Activated CD8-positive, alpha-beta memory T cell treated with anti-CD3 and anti-CD28 coated beads, Interleukin-2, amount 10 ng/mL, durations not matched to agents 7 days and 5 days (primary cell): ENCODE data around the gene GLTP. TPM values are rescaled to one million over a fixed set of nuclear protein-coding genes. Genes with fewer than 3 reads are reported as not detected.
A peak's percentile ranks its signal among the peaks of the same experiment; 100 is the strongest.
"Not testable (repeated sequence)": the region's sequence is repeated elsewhere in the genome, so short reads cannot be mapped to it uniquely, and the experiment has no call there.

ENCODE experiments used
- ATAC-seq: fragments of 150-1000 bp; cut with Tn5 transposase; one replicate; pipeline ENCODE4 v1.10.0; 2021; ENCODE audit warnings: moderate library complexity
- CTCF ChIA-PET: fragments of 350-600 bp; sonication (Branson Sonifier 250); formaldehyde crosslinking; loops from one replicate; lab custom pipeline; 2021; ENCODE audit warnings: antibody characterized with exemption; lab: Charles Lee
- DNase-seq: peaks from one replicate; pipeline ENCODE4 v3.0.0-alpha.2; 2020
- H3K27ac Mint-ChIP-seq: one replicate; pipeline ENCODE4 v1.8.0; 2021; ENCODE audit warnings: mild to moderate bottlenecking, mixed read lengths
- H3K27me3 Mint-ChIP-seq: one replicate; pipeline ENCODE4 v1.8.0; 2021; ENCODE audit warnings: mixed read lengths
- H3K36me3 Mint-ChIP-seq: one replicate; pipeline ENCODE4 v1.8.0; 2021; ENCODE audit warnings: mild to moderate bottlenecking, mixed read lengths
- H3K4me1 Mint-ChIP-seq: one replicate; pipeline ENCODE4 v1.8.0; 2021; ENCODE audit warnings: mixed read lengths
- H3K4me3 Mint-ChIP-seq: one replicate; pipeline ENCODE4 v1.8.0; 2021; ENCODE audit warnings: mild to moderate bottlenecking, moderate library complexity, mixed read lengths
- H3K9me3 Mint-ChIP-seq: one replicate; pipeline ENCODE4 v1.8.0; 2022; ENCODE audit warnings: low read depth, mixed read lengths
- total RNA-seq, 2 experiments: library from RNA; stranded (reverse); gene quantifications; one replicate each; pipeline ENCODE4 v1.2.3, GENCODE V29; 2021

The GLTP gene, protein sequence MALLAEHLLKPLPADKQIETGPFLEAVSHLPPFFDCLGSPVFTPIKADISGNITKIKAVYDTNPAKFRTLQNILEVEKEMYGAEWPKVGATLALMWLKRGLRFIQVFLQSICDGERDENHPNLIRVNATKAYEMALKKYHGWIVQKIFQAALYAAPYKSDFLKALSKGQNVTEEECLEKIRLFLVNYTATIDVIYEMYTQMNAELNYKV
- total RNA-seq = 10 to 100 TPM; 16.3 to 19.2 TPM

DNA sequence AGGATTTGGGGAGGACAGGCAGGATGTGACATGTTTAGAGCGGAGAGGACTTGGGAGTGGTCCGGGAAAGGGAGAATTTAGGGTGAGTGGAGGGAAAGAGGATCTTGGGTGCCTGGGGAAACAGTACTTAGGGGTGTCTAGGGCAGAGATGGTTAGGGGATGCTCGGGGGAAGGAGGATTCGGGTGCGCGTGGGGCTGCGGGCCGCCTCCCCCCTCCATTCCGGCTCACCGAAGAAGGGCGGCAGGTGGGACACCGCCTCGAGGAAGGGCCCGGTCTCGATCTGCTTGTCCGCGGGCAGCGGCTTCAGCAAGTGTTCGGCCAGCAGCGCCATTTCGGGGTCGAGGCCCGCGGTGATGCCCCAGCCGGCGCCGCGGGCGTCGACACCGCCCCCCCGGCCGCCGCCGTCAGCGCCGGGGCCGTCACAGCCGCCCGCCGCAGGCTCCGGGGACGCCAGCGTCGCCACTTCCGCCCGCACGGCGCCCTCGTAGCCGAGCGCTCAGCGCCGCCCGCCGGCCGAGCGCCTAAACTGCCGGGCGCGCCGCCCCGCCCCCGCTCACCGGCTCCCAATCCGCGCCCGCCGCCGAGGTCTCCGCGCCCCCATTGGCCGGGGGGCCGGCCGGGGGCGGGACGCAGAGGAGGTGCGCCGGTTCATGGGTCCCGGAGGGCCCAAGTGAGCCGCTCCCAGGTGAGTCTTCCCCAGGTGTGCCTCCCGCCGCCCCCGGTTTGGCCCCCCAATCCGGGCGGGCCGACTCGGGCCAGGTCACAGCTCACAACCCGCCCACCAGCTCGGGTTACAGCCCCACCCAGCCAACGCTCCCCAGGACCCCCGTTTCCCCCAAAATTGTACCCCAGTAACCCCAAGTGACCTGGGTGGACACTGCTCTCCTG is at the start of gene GLTP:
GLTP (minus strand) TSS at position 499 of the 889 bp plus-strand sequence; CDS start at position 332, 167 bp downstream.
- DNase-seq (peak; percentile 89), ATAC-seq (peak; percentile 97)
- Mint-ChIP-seq H3K9me3 (no peaks in the 10 kb centered on the region), H3K4me3 (peak within 1 kb of the TSS; percentile 94), H3K4me1 (peaks cover 42% of the 10 kb centered on the region), H3K36me3 (no peaks in the 10 kb centered on the region), H3K27me3 (no peaks in the 10 kb centered on the region), H3K27ac (peak within 1 kb of the TSS; percentile 87)
- CTCF ChIA-PET = interaction anchor here (1.5 to 4.4 kb wide), 4 partner anchors 20 to 74 kb away, joined by 6 to 29 read pairs (median 12); partner anchors contain the start of gene TCHP

DNA sequence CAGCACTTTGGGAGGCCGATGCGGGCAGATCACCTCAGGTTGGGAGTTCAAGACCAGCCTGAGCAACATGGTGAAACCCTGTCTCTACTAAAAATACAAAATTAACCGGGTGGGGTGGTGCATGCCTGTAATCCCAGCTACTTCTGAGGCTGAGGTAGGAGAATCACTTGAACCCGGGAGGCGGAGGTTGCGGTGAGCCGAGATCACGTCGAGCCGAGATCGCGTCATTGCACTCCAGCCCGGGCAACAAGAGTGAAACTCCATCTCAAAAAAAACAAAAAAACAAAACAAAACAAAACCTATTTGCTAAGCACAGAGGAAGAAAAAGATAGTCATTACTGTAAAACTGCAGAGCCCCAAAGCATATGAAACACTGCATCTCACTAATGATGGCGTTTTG is 49.0 kb upstream of the GLTP start:
- peaks cover 24% of the 10 kb centered on the region for H3K36me3 Mint-ChIP-seq
- CTCF ChIA-PET = interaction anchor here (1.0 to 1.4 kb wide), 2 partner anchors 63 to 76 kb away, joined by 5 to 16 read pairs; no protein-coding TSS in a partner anchor
- H3K27me3 Mint-ChIP-seq, H3K9me3 Mint-ChIP-seq, H3K27ac Mint-ChIP-seq, H3K4me3 Mint-ChIP-seq, ATAC-seq, DNase-seq, H3K4me1 Mint-ChIP-seq: not testable (repeated sequence)

GRCh38 chr12:109928058-109928656 is 47.8 kb upstream of the GLTP start:
- H3K27me3 Mint-ChIP-seq = no peaks in the 10 kb centered on the region
- H3K27ac Mint-ChIP-seq = no peak overlapping the region
- CTCF ChIA-PET = interaction anchor here (0.8 to 2.6 kb wide), 5 partner anchors 25 to 83 kb away, joined by 3 to 16 read pairs (median 3); no protein-coding TSS in a partner anchor
- no peak overlapping the region for H3K4me3 Mint-ChIP-seq
- DNase-seq (no peak), ATAC-seq (no peak)
- H3K9me3 Mint-ChIP-seq = no peaks in the 10 kb centered on the region
- no peaks in the 10 kb centered on the region for H3K4me1 Mint-ChIP-seq
- peaks cover 19% of the 10 kb centered on the region for H3K36me3 Mint-ChIP-seq

DNA sequence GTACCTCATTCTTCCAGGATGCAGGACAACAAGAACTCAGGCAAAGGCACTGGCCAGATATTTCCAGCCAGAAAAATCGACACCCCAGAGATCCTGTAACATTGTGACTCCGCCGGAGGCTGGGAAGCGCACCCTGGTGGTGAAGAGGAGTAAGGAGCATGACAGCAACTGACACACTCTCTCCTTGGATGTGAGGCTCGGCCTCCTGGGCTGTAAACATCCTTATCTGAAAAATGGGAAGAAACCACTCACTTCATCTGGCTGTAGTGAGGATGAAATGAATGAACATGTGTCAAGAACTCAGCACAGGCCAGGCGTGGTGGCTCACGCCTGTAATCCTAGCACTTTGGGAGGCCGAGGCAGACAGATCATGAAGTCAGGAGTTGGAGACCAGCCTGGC is 47.3 kb upstream of the GLTP start:
- H3K4me1 Mint-ChIP-seq = no peaks in the 10 kb centered on the region
- H3K27ac Mint-ChIP-seq = peak overlapping the region; percentile 13

GRCh38 chr12:109926488-109927210 is 46.3 kb upstream of the GLTP start:
- DNase-seq (no peak), ATAC-seq (no peak)
- Mint-ChIP-seq H3K4me1 (no peaks in the 10 kb centered on the region), H3K36me3 (peaks cover 7% of the 10 kb centered on the region), H3K27ac (no peak overlapping the region), H3K27me3 (no peaks in the 10 kb centered on the region), H3K9me3 (no peaks in the 10 kb centered on the region), H3K4me3 (no peak overlapping the region)
- CTCF ChIA-PET = interaction anchor here (0.6 to 2.6 kb wide), 3 partner anchors 81 to 495 kb away, joined by 3 to 11 read pairs (median 3); no protein-coding TSS in a partner anchor

More for the DNA sequence above, 47.3 kb upstream of the GLTP start:
- no peak overlapping the region for H3K4me3 Mint-ChIP-seq
- DNase-seq = peak; percentile 48
- H3K9me3 Mint-ChIP-seq = no peaks in the 10 kb centered on the region
- CTCF ChIA-PET = interaction anchor here (0.7 to 2.6 kb wide), 5 partner anchors 24 to 123 kb away, joined by 3 to 16 read pairs (median 3); no protein-coding TSS in a partner anchor
- ATAC-seq = peak; percentile 65
- H3K36me3 Mint-ChIP-seq = peaks cover 16% of the 10 kb centered on the region
- no peaks in the 10 kb centered on the region for H3K27me3 Mint-ChIP-seq

- Mint-ChIP-seq H3K9me3 (no peaks in the 10 kb centered on the region), H3K27me3 (no peaks in the 10 kb centered on the region), H3K4me1 (no peaks in the 10 kb centered on the region), H3K4me3 (no peak overlapping the region), H3K27ac (no peak overlapping the region), H3K36me3 (peaks cover 8% of the 10 kb centered on the region)
- ATAC-seq = no peak
- no peak for DNase-seq
- CTCF ChIA-PET = interaction anchor here (0.6 kb wide), 1 partner anchor 494 kb away, joined by 3 read pairs; no protein-coding TSS in a partner anchor
Measured at GRCh38 chr12:109926016-109926415, 45.7 kb upstream of the GLTP start.

GRCh38 chr12:109925185-109925840 is 45.0 kb upstream of the GLTP start:
- Mint-ChIP-seq H3K27ac (peak overlapping the region; percentile 37), H3K36me3 (peaks cover 12% of the 10 kb centered on the region), H3K4me3 (no peak overlapping the region), H3K27me3 (no peaks in the 10 kb centered on the region), H3K4me1 (no peaks in the 10 kb centered on the region), H3K9me3 (no peaks in the 10 kb centered on the region)
- no peak for ATAC-seq
- CTCF ChIA-PET = interaction anchor here (0.9 kb wide), 1 partner anchor 72 kb away, joined by 3 read pairs; no protein-coding TSS in a partner anchor
- no peak for DNase-seq

DNA sequence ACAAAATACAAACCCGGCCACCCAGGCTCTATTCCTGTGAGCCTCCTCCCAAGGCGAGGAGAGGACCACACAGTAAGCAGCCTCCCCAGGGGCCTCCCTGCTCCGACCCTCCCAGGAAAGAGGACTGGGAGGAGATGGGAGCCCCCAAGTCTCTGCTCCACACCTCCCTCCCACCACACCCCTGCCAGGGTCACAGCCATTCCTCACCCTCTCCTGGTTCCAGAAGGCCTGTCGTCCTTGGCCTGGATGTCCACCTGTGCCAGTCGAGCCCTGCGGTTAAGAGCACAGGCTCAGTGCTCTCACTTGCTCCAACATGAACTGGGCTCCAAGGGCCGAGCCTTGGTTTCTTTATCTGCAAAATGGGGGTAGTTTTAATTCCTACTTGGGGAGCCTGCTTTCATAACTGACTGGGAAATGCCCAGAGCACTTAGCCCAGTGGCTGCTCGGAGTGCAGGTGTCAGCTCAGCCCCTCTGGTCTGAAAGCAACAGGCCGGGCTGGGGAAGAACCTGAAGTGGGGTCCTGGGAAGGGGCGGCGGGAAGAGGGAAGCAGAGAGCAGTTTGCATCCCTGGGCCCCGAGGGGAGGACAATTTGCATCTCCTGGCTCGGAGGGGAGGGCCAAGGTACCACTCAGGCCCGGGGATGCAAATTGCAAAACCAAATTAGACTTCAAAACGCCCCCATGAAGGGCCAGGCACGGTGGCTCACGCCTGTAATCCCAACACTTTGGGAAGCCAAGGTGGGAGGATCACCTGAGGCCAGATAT is 43.3 kb upstream of the GLTP start:
- Mint-ChIP-seq H3K4me1 (no peaks in the 10 kb centered on the region), H3K9me3 (no peaks in the 10 kb centered on the region), H3K4me3 (no peak overlapping the region), H3K36me3 (peaks cover 17% of the 10 kb centered on the region), H3K27ac (no peak overlapping the region), H3K27me3 (no peaks in the 10 kb centered on the region)
- CTCF ChIA-PET = no interaction called here
- ATAC-seq = no peak
- DNase-seq = no peak

DNA sequence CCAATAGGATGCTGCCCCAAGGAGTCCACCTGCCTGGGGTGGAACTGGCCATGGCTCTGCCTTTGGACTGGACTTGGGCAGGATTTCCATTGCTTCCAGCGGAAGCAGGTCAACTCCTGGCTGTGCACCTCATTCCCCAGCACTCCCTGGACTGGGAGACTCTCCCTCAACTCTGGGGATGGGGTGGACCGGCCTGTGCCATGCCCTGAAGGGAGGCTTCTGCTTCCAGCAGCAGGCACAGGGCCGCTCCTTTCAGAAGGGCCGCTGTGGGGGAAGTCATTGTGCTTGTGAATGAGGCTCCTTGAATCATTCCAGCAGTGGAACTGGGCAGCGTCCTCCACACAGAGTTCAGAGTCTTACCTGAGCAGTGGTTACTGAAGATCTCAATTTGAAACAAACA is 42.7 kb upstream of the GLTP start:
- no peak for ATAC-seq
- H3K27ac Mint-ChIP-seq = no peak overlapping the region
- no peak for DNase-seq

GRCh38 chr12:109921982-109922381 is 41.6 kb upstream of the GLTP start:
- DNase-seq (no peak), ATAC-seq (no peak)
- Mint-ChIP-seq H3K4me3 (no peak overlapping the region), H3K27ac (no peak overlapping the region), H3K4me1 (no peaks in the 10 kb centered on the region), H3K36me3 (peaks cover 19% of the 10 kb centered on the region), H3K9me3 (no peaks in the 10 kb centered on the region), H3K27me3 (no peaks in the 10 kb centered on the region)
- CTCF ChIA-PET = no interaction called here

More for the DNA sequence above, 42.7 kb upstream of the GLTP start:
- CTCF ChIA-PET = no interaction called here
- no peaks in the 10 kb centered on the region for H3K27me3 Mint-ChIP-seq
- H3K4me3 Mint-ChIP-seq = no peak overlapping the region
- H3K4me1 Mint-ChIP-seq = no peaks in the 10 kb centered on the region
- H3K36me3 Mint-ChIP-seq = peaks cover 17% of the 10 kb centered on the region
- H3K9me3 Mint-ChIP-seq = no peaks in the 10 kb centered on the region

DNA sequence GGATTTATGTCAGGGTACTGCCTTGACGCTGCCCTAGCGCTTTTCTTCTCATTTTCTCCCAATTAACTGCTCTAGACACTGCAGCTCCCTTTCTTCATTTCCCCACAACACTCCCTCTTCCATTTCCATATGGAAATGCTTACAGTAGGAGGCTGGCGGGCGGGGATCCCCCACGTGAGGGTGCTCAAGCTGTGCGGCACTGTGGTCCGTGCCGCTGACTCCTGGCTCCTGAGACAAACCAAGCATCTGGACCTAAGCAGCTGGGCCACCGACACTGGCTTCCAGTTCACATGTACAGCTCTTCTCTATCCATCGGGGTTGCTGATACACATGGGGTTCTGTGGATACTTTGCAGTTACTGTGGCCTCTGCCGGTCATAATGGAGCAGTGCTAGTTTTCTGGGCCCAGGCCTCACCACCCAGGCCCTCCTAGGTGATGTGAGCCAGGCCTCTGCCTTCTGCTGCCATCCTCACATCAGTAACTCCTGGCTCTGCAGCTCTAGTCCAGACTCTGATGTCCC is 40.0 kb upstream of the GLTP start:
- no peak overlapping the region for H3K4me3 Mint-ChIP-seq
- H3K27me3 Mint-ChIP-seq = no peaks in the 10 kb centered on the region
- no peaks in the 10 kb centered on the region for H3K9me3 Mint-ChIP-seq
- DNase-seq = no peak
- ATAC-seq = no peak
- no peak overlapping the region for H3K27ac Mint-ChIP-seq
- peaks cover 27% of the 10 kb centered on the region for H3K36me3 Mint-ChIP-seq
- CTCF ChIA-PET = interaction anchor here (1.1 to 2.0 kb wide), 2 partner anchors 20 to 67 kb away, joined by 4 read pairs; partner anchors contain the start of gene TCHP
- no peaks in the 10 kb centered on the region for H3K4me1 Mint-ChIP-seq
